PC-3 (cell line): ENCODE measurements around the gene COMT.

Experiments used
- CTCF ChIP-seq: fragments of 300-600 bp; sonication (generic); conservative IDR thresholded peaks from 2 replicates; pipeline ENCODE4 v1.5.1; 2017; ENCODE audit warnings: antibody characterized with exemption, low read depth, mild to moderate bottlenecking, low read length
- EZH2 ChIP-seq: fragments of 300-600 bp; sonication (generic); IDR thresholded peaks from one replicate; pipeline ENCODE4 v1.6.1; 2017; ENCODE audit warnings: antibody characterized with exemption, mild to moderate bottlenecking, low read length; ENCODE audit not compliant: unreplicated experiment
- EZH2phosphoT487 ChIP-seq: fragments of 300-600 bp; sonication (generic); IDR thresholded peaks from 2 replicates; pipeline ENCODE4 v1.6.1; 2018; ENCODE audit warnings: mild to moderate bottlenecking, antibody characterized with exemption, low read length, borderline replicate concordance

- TF ChIP-seq CTCF: no peak
- no peak for TF ChIP-seq EZH2
- TF ChIP-seq EZH2phosphoT487: no peak
Measured at GRCh38 chr22:19988965-19989724, 47.6 kb downstream of the COMT start.
